GM12874 (cell line): ENCODE measurements around the gene STK35.

ENCODE experiments used
- TF ChIP-seq, protein P1 (sequence below): IDR thresholded peaks from 2 replicates; pipeline ENCODE4 v1.5.1; 2011; ENCODE audit warnings: low read depth, mild to moderate bottlenecking, control low read depth, low read length, moderate library complexity; ENCODE audit not compliant: insufficient read depth

STK35 gene

DNA sequence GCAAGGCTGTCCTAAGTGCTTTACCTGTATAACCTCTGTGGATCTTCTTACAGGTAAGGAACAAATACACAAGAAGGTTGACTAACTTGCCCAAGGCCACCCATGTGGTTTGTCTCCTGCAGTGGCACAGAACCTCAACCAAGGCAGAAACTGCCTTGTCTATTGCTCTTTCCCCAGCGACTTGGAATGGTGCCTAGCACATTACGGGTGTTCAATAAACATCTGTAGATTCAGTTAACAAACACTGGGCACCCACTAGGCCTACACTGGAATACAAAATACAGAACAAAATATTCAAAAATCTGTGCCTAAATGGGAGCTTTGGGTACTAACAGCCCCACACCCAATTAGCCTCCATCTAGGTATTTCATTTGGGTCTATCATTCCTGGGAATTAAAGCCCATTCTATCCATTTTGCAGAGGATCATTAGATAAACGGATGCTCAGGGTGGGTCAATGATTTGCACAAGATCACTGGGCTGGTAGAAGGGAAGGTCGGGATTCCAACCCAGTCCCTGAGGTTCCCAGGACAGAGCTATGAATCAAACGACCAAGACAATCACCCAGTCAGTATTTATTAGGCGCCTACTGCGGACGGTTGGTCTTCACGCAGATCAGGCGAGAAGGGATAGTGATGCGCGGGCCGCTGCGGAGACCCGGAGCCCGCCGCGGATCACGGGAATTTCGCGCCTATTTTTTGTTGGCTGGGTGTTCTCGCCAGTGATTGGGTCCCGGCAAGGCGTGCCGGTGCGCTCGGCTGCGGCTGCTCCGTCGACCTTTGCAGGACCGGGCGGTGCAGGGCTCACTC, at the start of gene STK35:
Gene STK35, plus strand, starts transcription at position 771 of the 808 bp plus-strand sequence. CDS start 55 bp downstream, outside the sequence.
- TF ChIP-seq, protein P1, sequence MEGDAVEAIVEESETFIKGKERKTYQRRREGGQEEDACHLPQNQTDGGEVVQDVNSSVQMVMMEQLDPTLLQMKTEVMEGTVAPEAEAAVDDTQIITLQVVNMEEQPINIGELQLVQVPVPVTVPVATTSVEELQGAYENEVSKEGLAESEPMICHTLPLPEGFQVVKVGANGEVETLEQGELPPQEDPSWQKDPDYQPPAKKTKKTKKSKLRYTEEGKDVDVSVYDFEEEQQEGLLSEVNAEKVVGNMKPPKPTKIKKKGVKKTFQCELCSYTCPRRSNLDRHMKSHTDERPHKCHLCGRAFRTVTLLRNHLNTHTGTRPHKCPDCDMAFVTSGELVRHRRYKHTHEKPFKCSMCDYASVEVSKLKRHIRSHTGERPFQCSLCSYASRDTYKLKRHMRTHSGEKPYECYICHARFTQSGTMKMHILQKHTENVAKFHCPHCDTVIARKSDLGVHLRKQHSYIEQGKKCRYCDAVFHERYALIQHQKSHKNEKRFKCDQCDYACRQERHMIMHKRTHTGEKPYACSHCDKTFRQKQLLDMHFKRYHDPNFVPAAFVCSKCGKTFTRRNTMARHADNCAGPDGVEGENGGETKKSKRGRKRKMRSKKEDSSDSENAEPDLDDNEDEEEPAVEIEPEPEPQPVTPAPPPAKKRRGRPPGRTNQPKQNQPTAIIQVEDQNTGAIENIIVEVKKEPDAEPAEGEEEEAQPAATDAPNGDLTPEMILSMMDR = 0 out of 2 replicates have a peak, but pooled peaks have one; percentile 2

DNA sequence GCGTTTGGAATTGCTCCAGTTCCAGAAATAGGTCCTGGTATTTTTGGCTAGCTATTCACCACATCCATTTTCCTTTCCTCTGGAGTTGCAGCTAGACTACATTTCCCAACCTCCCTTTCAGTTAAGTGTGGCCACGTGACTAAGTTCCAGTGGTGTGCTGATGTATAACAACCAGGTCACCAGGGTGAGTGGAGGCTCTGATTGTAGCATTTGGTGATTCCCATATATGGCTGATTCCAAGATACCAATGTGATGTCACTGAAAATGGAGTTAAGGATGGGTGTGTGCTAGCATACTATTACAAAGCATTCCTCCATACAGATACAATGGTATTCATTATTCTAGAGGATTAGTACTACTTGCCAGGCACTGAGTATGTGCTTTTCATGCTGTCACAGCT, 49.7 kb upstream of the STK35 start:
- TF ChIP-seq, protein P1 = no peak

DNA sequence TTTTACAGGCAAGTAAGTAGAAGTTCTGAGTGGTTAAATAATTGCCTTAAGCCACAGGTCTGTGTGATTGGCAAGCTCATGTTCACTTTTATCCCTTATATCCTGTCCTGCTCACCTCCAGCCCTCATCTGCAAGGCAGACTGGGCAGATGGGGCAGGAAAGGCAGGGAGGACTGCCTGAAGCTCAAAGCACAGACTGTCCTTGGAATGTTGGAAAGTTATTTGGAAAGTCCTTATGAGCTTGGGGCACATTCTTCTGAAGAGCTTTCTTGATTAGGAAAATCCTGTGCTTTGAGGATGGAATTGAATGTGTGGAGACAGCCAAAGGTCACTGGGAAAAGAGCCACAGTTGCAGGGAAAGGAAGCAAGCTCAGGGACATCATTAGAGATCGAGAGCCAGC, 48.9 kb upstream of the STK35 start:
- TF ChIP-seq, protein P1 = no peak

DNA sequence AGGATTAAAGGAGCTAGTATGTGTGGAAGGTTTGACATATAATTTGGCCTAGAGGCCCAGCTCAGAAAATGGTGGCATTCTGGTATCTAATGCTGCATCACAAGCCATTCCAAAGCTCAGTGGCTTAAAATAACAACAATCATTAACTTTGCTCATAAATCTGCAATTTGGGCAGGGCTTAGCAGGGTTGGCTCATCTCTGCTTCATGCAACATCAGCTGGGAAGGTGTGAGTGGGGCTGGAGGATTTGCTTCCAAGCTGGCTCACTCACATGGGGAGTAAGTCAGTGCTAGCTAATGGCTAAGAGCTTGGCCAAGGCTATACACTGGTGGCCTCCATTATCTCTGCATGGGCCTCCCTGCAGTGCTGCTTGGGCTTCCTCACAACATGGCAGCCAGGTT, 48.0 kb upstream of the STK35 start:
- TF ChIP-seq, protein P1 = no peak

DNA sequence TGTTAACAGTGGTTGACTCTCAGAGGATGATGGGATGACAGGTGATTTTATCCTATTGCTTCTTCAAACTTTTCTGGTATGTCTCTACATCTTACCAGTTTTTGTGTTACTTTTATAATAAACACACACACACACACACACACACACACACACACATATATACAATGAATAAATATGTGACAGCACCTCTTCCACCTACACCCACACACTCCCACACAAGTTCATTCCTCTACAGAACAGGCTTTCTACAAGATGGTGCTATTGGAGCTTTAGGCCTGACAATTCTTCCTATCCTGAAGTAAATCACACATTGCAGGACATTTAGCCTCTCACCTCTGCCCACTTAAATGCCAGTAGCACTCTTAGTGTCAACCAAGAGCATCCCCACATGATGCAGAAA, 46.7 kb upstream of the STK35 start:
- TF ChIP-seq, protein P1 = no peak

DNA sequence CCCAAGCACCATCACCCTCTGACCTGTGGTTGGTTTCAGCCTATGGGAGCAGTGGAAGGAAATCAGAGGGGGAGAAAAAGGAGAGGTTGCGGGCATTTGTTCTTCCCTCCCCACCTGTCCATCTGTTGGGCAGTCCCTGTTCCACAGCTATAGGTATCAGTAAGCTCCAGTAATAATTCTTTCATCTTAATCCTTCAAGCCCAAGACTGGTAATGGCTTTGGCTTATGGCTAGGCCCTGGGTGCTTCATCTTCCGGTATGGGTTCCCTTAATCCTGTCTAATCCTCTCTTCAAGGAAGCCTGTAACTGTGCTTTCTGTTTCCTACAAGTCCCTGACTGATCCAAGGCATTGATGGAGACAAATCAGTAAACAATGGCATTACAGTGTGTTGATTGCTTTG, 42.2 kb upstream of the STK35 start:
- TF ChIP-seq, protein P1 = no peak

DNA sequence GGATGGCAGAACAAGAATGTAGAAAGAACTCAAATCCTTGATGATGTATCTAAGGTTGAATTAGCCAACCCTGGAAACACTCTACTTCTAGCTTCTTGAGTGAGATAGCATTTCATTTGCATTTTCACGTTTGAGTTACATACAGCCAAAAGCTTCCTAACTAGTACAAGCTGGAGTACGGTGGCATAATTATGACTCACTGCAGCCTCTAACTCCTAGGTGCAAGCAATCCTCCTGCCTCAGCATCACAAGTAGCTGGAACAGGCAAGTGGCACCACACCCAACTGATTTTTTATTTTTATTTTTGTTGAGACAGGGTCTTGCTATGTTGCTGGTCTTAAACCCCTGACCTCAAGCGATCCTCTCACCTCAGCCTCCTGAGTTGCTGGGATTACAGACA, 36.5 kb upstream of the STK35 start:
- TF ChIP-seq, protein P1 = no peak
